Spleen (tissue), 11 donors: Measurements from ENCODE around the gene PSRC1. TPM values are rescaled to one million over a fixed set of nuclear protein-coding genes. Genes with fewer than 3 reads are reported as not detected.

Experiments used
- DNase-seq: peaks from one replicate; pipeline ENCODE4 v3.0.0-alpha.2; 2020
- H3K27ac ChIP-seq, 8 donors: fragments of 200-600 bp; sonication (generic) in 7 of 8; 1 replicate in 4 of 8; 2 replicates in 4 of 8; pipeline versions ENCODE4 v1.5.0 to v1.8.0; 2016 to 2021; ENCODE audit warnings: inconsistent platforms in 4 of 8, mild to moderate bottlenecking in 4 of 8, moderate library complexity in 1 of 8
- H3K27me3 ChIP-seq, 7 donors: fragments of 200-600 bp; sonication (generic) in 6 of 7; replicated peaks in 1 of 7; 1 replicate in 4 of 7; 2 replicates in 3 of 7; pipeline versions ENCODE4 v1.5.0 to v1.8.0; 2016 to 2021; ENCODE audit warnings: inconsistent platforms in 3 of 7, mild to moderate bottlenecking in 1 of 7
- H3K36me3 ChIP-seq, 6 donors: fragments of 200-600 bp; sonication (generic) in 5 of 6; 1 replicate in 4 of 6; 2 replicates in 2 of 6; pipeline versions ENCODE4 v1.5.0 to v1.8.0; 2016 to 2021; ENCODE audit warnings: inconsistent platforms in 2 of 6
- H3K4me1 ChIP-seq, 6 donors: fragments of 200-600 bp; sonication (generic) in 5 of 6; 1 replicate in 3 of 6; 2 replicates in 3 of 6; pipeline versions ENCODE4 v1.5.0 to v1.8.0; 2016 to 2021; ENCODE audit warnings: inconsistent platforms in 3 of 6
- H3K4me3 ChIP-seq, 8 donors: fragments of 200-600 bp; sonication (generic) in 7 of 8; 1 replicate in 4 of 8; 2 replicates in 4 of 8; pipeline versions ENCODE4 v1.5.0 to v1.8.0; 2016 to 2021; ENCODE audit warnings: inconsistent platforms in 4 of 8, mild to moderate bottlenecking in 4 of 8, moderate library complexity in 2 of 8
- H3K9me3 ChIP-seq, 8 donors: fragments of 200-600 bp; sonication (generic) in 7 of 8; 1 replicate in 4 of 8; 2 replicates in 4 of 8; pipeline versions ENCODE4 v1.5.0 to v1.8.0; 2016 to 2021; ENCODE audit warnings: inconsistent platforms in 4 of 8
- CTCF ChIP-seq, 11 experiments: fragments of 200-600 bp in 7 of 11; fragments of 450-650 bp in 4 of 11; sonication (generic) in 4 of 11; IDR thresholded peaks in 8 of 11; conservative IDR thresholded peaks in 3 of 11; 1 replicate in 7 of 11; 2 replicates in 4 of 11; pipeline versions ENCODE4 v1.4.0 to v1.8.0; 2016 to 2021; ENCODE audit warnings: antibody characterized with exemption in 11 of 11, inconsistent platforms in 4 of 11, mild to moderate bottlenecking in 1 of 11
- POLR2A ChIP-seq, 3 donors: fragments of 450-650 bp; IDR thresholded peaks; one replicate each; pipeline ENCODE4 v1.5.1; 2017; ENCODE audit warnings: antibody characterized with exemption in 3 of 3, mild to moderate bottlenecking in 1 of 3
- POLR2AphosphoS5 ChIP-seq, 3 donors: sonication (generic); formaldehyde crosslinking; IDR thresholded peaks; one replicate each; pipeline ENCODE4 v1.5.1; 2017; ENCODE audit warnings: antibody characterized with exemption in 3 of 3
- WGBS, 5 donors: extraction: QIAGEN DNeasy Blood & Tissue Kit in 3 of 5; methylation state at CpG; one replicate each; pipeline versions ENCODE4 v1.1.5 to v1.1.7; 2013 to 2018; 5-methylcytosine and 5-hydroxymethylcytosine counted together
- intact Hi-C: fragments of 100-400 bp; cut with DNase I; formaldehyde crosslinking; loops from one replicate; pipeline ENCODE4 v1.15.0; 2023; ENCODE audit warnings: low total_unique reads
- polyA plus RNA-seq, 3 donors: library from polyadenylated mRNA; stranded (reverse); fragments of 200-250 nt; gene quantifications; one replicate each; pipeline ENCODE4 v1.2.1, GENCODE V29; 2013
- total RNA-seq, 7 donors: library from RNA; depleted of rRNA in 3 of 7; stranded (reverse); fragments of >200 nt in 3 of 7; fragmentation: NEBNext Ultra II Directional in 4 of 7; extraction: Animal tissue kit (Norgen Biotek cat#: 25700) in 4 of 7; gene quantifications; one replicate each; pipeline versions ENCODE4 v1.1.0 to v1.2.1, GENCODE V29; 2016 to 2021
- donor health status: healthy with polysubstance abuse.
- donor health status: DM: no; HTN: no; CAD: no; lungs with moderate emphysema.
- donor health status: DM: no; HTN: no; CAD: no.
- donor health status: Bipolar disorder and iron deficiency.
- donor health status: healthy.
- donor health status: DM: no; HTN: no; CAD: no.
- donor health status: DM: yes; HTN: yes; CAD: no.

PSRC1 gene
- total and polyA plus RNA-seq, 10 donors: 2.0 to 9.3 (median 3.5) TPM

GRCh38 chr1:109261006-109261405 lies 21.9 kb downstream of the PSRC1 start:
- no peak for DNase-seq
- TF ChIP-seq POLR2A (IDR thresholded peaks at IDR 0.05) (no peak), CTCF (IDR thresholded peaks at IDR 0.05 in 8 of 11, conservative IDR thresholded peaks at IDR 0.05 in 3 of 11) (no peak), POLR2AphosphoS5 (IDR thresholded peaks at IDR 0.05) (no peak)
- Histone ChIP-seq H3K36me3 (no peaks in the 10 kb centered on the region), H3K9me3 (no peaks in the 10 kb centered on the region), H3K4me3 (no peak overlapping the region), H3K4me1 (peaks cover 0 to 11% (median 7%) of the 10 kb centered on the region in 6 donors), H3K27ac (no peak overlapping the region), H3K27me3 (peaks cover 0 to 10% (median 0%) of the 10 kb centered on the region in 7 donors)
- intact Hi-C loops: no loop called here
- WGBS, 5 donors: 80 to 97% (median 88%) methylated on average over 9 to 16 of the region's 16 CpGs

GRCh38 chr1:109259674-109260557 lies 23.0 kb downstream of the PSRC1 start:
- no peak for DNase-seq
- Histone ChIP-seq H3K27ac (no peak overlapping the region), H3K9me3 (no peaks in the 10 kb centered on the region), H3K4me1 (peaks cover 0 to 16% (median 9%) of the 10 kb centered on the region in 6 donors), H3K36me3 (no peaks in the 10 kb centered on the region), H3K27me3 (peaks cover 0 to 15% (median 0%) of the 10 kb centered on the region in 7 donors), H3K4me3 (no peak overlapping the region)
- intact Hi-C loops: no loop called here
- TF ChIP-seq POLR2AphosphoS5 (IDR thresholded peaks at IDR 0.05) (no peak), POLR2A (IDR thresholded peaks at IDR 0.05) (no peak), CTCF (IDR thresholded peaks at IDR 0.05 in 8 of 11, conservative IDR thresholded peaks at IDR 0.05 in 3 of 11) (no peak)
- 69 to 86% (median 78%) methylated on average over 7 of the region's 7 CpGs for WGBS, 5 donors

GRCh38 chr1:109258481-109259466 lies 24.2 kb downstream of the PSRC1 start:
- intact Hi-C loops: no loop called here
- Histone ChIP-seq H3K27me3 (peaks cover 0 to 17% (median 0%) of the 10 kb centered on the region in 7 donors), H3K36me3 (no peaks in the 10 kb centered on the region), H3K4me1 (peaks cover 0 to 24% (median 14%) of the 10 kb centered on the region in 6 donors), H3K27ac (no peak overlapping the region), H3K9me3 (no peaks in the 10 kb centered on the region), H3K4me3 (no peak overlapping the region)
- WGBS, 5 donors: 92 to 95% (median 94%) methylated on average over 54 to 69 of the region's 69 CpGs
- TF ChIP-seq POLR2A (IDR thresholded peaks at IDR 0.05): no peak
- TF ChIP-seq POLR2AphosphoS5 (IDR thresholded peaks at IDR 0.05): no peak
- no peak for TF ChIP-seq CTCF (IDR thresholded peaks at IDR 0.05 in 8 of 11, conservative IDR thresholded peaks at IDR 0.05 in 3 of 11)
- no peak for DNase-seq
